Effector memory CD4-positive, alpha-beta T cell (primary cell): ENCODE measurements around the gene OXSR1.
A peak's percentile ranks its signal among the peaks of the same experiment; 100 is the strongest.

Experiments
- DNase-seq, 3 donors: peaks; one replicate each; pipeline ENCODE4 v3.0.0-alpha.2; 2020
- H3K27ac ChIP-seq: 2 replicates; pipeline ENCODE4 v1.7.0; 2013; ENCODE audit warnings: mild to moderate bottlenecking, low read length, moderate library complexity; ENCODE audit not compliant: insufficient read depth, poor library complexity, severe bottlenecking
- H3K27me3 ChIP-seq: replicated peaks from 2 replicates; pipeline ENCODE4 v1.7.0; 2013; ENCODE audit warnings: mild to moderate bottlenecking, low read length; ENCODE audit not compliant: insufficient read depth, control insufficient read depth, poor library complexity, severe bottlenecking
- H3K36me3 ChIP-seq: 2 replicates; pipeline ENCODE4 v1.7.0; 2013; ENCODE audit warnings: mild to moderate bottlenecking, low read length, moderate library complexity; ENCODE audit not compliant: control insufficient read depth, insufficient read depth
- H3K4me1 ChIP-seq: 2 replicates; pipeline ENCODE4 v1.7.0; 2013; ENCODE audit warnings: low read length, mild to moderate bottlenecking; ENCODE audit not compliant: control insufficient read depth, insufficient read depth, poor library complexity, severe bottlenecking
- H3K4me3 ChIP-seq: 2 replicates; pipeline ENCODE4 v1.7.0; 2013; ENCODE audit warnings: low read length, low read depth, mild to moderate bottlenecking; ENCODE audit not compliant: insufficient read depth, poor library complexity, severe bottlenecking
- H3K9me3 ChIP-seq: 2 replicates; pipeline ENCODE4 v1.7.0; 2013; ENCODE audit warnings: mild to moderate bottlenecking, low read length, moderate library complexity; ENCODE audit not compliant: control insufficient read depth

OXSR1 gene

GRCh38 chr3:38142959-38143358 lies 22.4 kb upstream of the OXSR1 start:
- H3K4me1 ChIP-seq = peaks cover 16% of the 10 kb centered on the region
- H3K4me3 ChIP-seq = no peak overlapping the region
- peaks cover 4% of the 10 kb centered on the region for H3K9me3 ChIP-seq
- H3K27me3 ChIP-seq = no peaks in the 10 kb centered on the region
- H3K27ac ChIP-seq = no peak overlapping the region
- H3K36me3 ChIP-seq = peaks cover 27% of the 10 kb centered on the region
- DNase-seq = no peak

GRCh38 chr3:38143511-38143910 lies 21.8 kb upstream of the OXSR1 start:
- no peak overlapping the region for H3K27ac ChIP-seq

GRCh38 chr3:38146504-38146903 lies 18.8 kb upstream of the OXSR1 start:
- H3K27me3 ChIP-seq = no peaks in the 10 kb centered on the region
- H3K27ac ChIP-seq = no peak overlapping the region
- H3K9me3 ChIP-seq = peaks cover 4% of the 10 kb centered on the region
- DNase-seq = no peak
- H3K36me3 ChIP-seq = peaks cover 12% of the 10 kb centered on the region
- no peak overlapping the region for H3K4me3 ChIP-seq
- no peaks in the 10 kb centered on the region for H3K4me1 ChIP-seq

More at GRCh38 chr3:38143511-38143910, 21.8 kb upstream of the OXSR1 start:
- H3K4me1 ChIP-seq = peaks cover 12% of the 10 kb centered on the region
- H3K9me3 ChIP-seq = peaks cover 4% of the 10 kb centered on the region
- no peak for DNase-seq
- H3K4me3 ChIP-seq = no peak overlapping the region
- H3K36me3 ChIP-seq = peaks cover 27% of the 10 kb centered on the region
- no peaks in the 10 kb centered on the region for H3K27me3 ChIP-seq

- Histone ChIP-seq H3K27ac (no peak overlapping the region), H3K4me1 (peaks cover 3% of the 10 kb centered on the region), H3K4me3 (no peak overlapping the region), H3K27me3 (no peaks in the 10 kb centered on the region), H3K36me3 (peaks cover 3% of the 10 kb centered on the region), H3K9me3 (peaks cover 4% of the 10 kb centered on the region)
- no peak for DNase-seq
These were observed 17.9 kb upstream of the OXSR1 start for GRCh38 chr3:38147421-38147820.

- H3K36me3 ChIP-seq = no peaks in the 10 kb centered on the region
- H3K27me3 ChIP-seq = no peaks in the 10 kb centered on the region
- H3K9me3 ChIP-seq = peaks cover 4% of the 10 kb centered on the region
- H3K27ac ChIP-seq = no peak overlapping the region
- H3K4me1 ChIP-seq = peaks cover 3% of the 10 kb centered on the region
- no peak overlapping the region for H3K4me3 ChIP-seq
- no peak for DNase-seq
These were observed 16.9 kb upstream of the OXSR1 start for GRCh38 chr3:38148311-38148882.

- Histone ChIP-seq H3K27me3 (no peaks in the 10 kb centered on the region), H3K9me3 (peaks cover 4% of the 10 kb centered on the region), H3K4me3 (no peak overlapping the region), H3K36me3 (no peaks in the 10 kb centered on the region), H3K4me1 (peaks cover 3% of the 10 kb centered on the region), H3K27ac (no peak overlapping the region)
- no peak for DNase-seq
These were observed 15.6 kb upstream of the OXSR1 start for GRCh38 chr3:38149708-38150107.

GRCh38 chr3:38150780-38151528 lies 14.4 kb upstream of the OXSR1 start:
- H3K27ac ChIP-seq = peak overlapping the region; percentile 43
- H3K27me3 ChIP-seq = no peaks in the 10 kb centered on the region
- no peaks in the 10 kb centered on the region for H3K36me3 ChIP-seq
- peaks cover 4% of the 10 kb centered on the region for H3K9me3 ChIP-seq
- peaks cover 3% of the 10 kb centered on the region for H3K4me1 ChIP-seq
- no peak for DNase-seq
- no peak overlapping the region for H3K4me3 ChIP-seq

- peak overlapping the region; percentile 43 for H3K27ac ChIP-seq
- DNase-seq = no peak
- peaks cover 3% of the 10 kb centered on the region for H3K4me1 ChIP-seq
These were observed 13.6 kb upstream of the OXSR1 start for GRCh38 chr3:38151667-38152265.

GRCh38 chr3:38152609-38153008 lies 12.7 kb upstream of the OXSR1 start:
- Histone ChIP-seq H3K4me1 (peaks cover 3% of the 10 kb centered on the region), H3K27ac (no peak overlapping the region), H3K4me3 (no peak overlapping the region), H3K36me3 (no peaks in the 10 kb centered on the region), H3K27me3 (no peaks in the 10 kb centered on the region), H3K9me3 (no peaks in the 10 kb centered on the region)
- no peak for DNase-seq

More at GRCh38 chr3:38151667-38152265, 13.6 kb upstream of the OXSR1 start:
- Histone ChIP-seq H3K9me3 (no peaks in the 10 kb centered on the region), H3K4me3 (no peak overlapping the region), H3K36me3 (no peaks in the 10 kb centered on the region), H3K27me3 (no peaks in the 10 kb centered on the region)

GRCh38 chr3:38153221-38153620 lies 12.1 kb upstream of the OXSR1 start:
- H3K9me3 ChIP-seq = no peaks in the 10 kb centered on the region
- DNase-seq = no peak
- H3K27ac ChIP-seq = no peak overlapping the region
- peaks cover 3% of the 10 kb centered on the region for H3K4me1 ChIP-seq
- H3K36me3 ChIP-seq = no peaks in the 10 kb centered on the region
- no peak overlapping the region for H3K4me3 ChIP-seq
- no peaks in the 10 kb centered on the region for H3K27me3 ChIP-seq
